AG08395 (cell line): ENCODE measurements around the gene PBX4.
A peak's percentile ranks its signal among the peaks of the same experiment; 100 is the strongest.

Experiments
- DNase-seq: peaks from one replicate; pipeline ENCODE4 v3.0.0; 2012; ENCODE audit warnings: mixed read lengths, low spot score

Gene PBX4

GRCh38 chr19:19587771-19588170, 30.7 kb downstream of the PBX4 start:
- DNase-seq = no peak

- DNase-seq = no peak
Measured at GRCh38 chr19:19584356-19584755, 34.1 kb downstream of the PBX4 start.

GRCh38 chr19:19582471-19582870, 36.0 kb downstream of the PBX4 start:
- no peak for DNase-seq

- no peak for DNase-seq
Measured at GRCh38 chr19:19581391-19581790, 37.1 kb downstream of the PBX4 start.

GRCh38 chr19:19580418-19580817, 38.1 kb downstream of the PBX4 start:
- no peak for DNase-seq

- DNase-seq = no peak
Measured at GRCh38 chr19:19579533-19580361, 38.7 kb downstream of the PBX4 start.

- DNase-seq = no peak
Measured at GRCh38 chr19:19578252-19578651, 40.2 kb downstream of the PBX4 start.

GRCh38 chr19:19575411-19575810, 43.1 kb downstream of the PBX4 start:
- no peak for DNase-seq

GRCh38 chr19:19571071-19571786, 47.3 kb downstream of the PBX4 start:
- no peak for DNase-seq

GRCh38 chr19:19570571-19570970, 47.9 kb downstream of the PBX4 start:
- no peak for DNase-seq

- DNase-seq = peak; percentile 80
Measured at GRCh38 chr19:19568802-19569756, 49.4 kb downstream of the PBX4 start.

- DNase-seq = no peak
Measured at GRCh38 chr19:19567391-19567790, 51.1 kb downstream of the PBX4 start.

GRCh38 chr19:19566306-19566705, 52.2 kb downstream of the PBX4 start:
- no peak for DNase-seq

- no peak for DNase-seq
Measured at GRCh38 chr19:19563348-19563848, 55.1 kb downstream of the PBX4 start.

- DNase-seq = no peak
Measured at GRCh38 chr19:19562665-19563347, 55.7 kb downstream of the PBX4 start.

GRCh38 chr19:19561946-19562664, 56.4 kb downstream of the PBX4 start:
- no peak for DNase-seq

- DNase-seq = no peak
Measured at GRCh38 chr19:19559931-19560330, 58.6 kb downstream of the PBX4 start.

- no peak for DNase-seq
Measured at GRCh38 chr19:19558636-19559035, 59.9 kb downstream of the PBX4 start.

- no peak for DNase-seq
Measured at GRCh38 chr19:19558055-19558454, 60.4 kb downstream of the PBX4 start.

- DNase-seq = peak; percentile 74
Measured at GRCh38 chr19:19554074-19555023, 64.1 kb downstream of the PBX4 start.
